Cardiac septum (tissue), 1 donor: ENCODE data around the gene MRPL24. TPM values are rescaled to one million over a fixed set of nuclear protein-coding genes. Genes with fewer than 3 reads are reported as not detected.

Source experiments
- DNase-seq: peaks from one replicate; pipeline ENCODE4 v3.0.0-alpha.2; 2020; ENCODE audit warnings: low spot score
- intact Hi-C: fragments of 100-400 bp; cut with DNase I; formaldehyde crosslinking; loops from one replicate; pipeline ENCODE4 v1.14.0; 2022
- total RNA-seq: library from RNA; stranded (reverse); fragmentation: NEBNext Ultra II Directional; extraction: Animal tissue kit (Norgen Biotek cat#: 25700); gene quantifications from one replicate; pipeline ENCODE4 v1.2.1, GENCODE V29; 2021
- donor health status: DM: no; HTN: no; CAD: no.

Gene MRPL24
- total RNA-seq, 1 donor from 2014 or later, result 66.1 TPM

DNA sequence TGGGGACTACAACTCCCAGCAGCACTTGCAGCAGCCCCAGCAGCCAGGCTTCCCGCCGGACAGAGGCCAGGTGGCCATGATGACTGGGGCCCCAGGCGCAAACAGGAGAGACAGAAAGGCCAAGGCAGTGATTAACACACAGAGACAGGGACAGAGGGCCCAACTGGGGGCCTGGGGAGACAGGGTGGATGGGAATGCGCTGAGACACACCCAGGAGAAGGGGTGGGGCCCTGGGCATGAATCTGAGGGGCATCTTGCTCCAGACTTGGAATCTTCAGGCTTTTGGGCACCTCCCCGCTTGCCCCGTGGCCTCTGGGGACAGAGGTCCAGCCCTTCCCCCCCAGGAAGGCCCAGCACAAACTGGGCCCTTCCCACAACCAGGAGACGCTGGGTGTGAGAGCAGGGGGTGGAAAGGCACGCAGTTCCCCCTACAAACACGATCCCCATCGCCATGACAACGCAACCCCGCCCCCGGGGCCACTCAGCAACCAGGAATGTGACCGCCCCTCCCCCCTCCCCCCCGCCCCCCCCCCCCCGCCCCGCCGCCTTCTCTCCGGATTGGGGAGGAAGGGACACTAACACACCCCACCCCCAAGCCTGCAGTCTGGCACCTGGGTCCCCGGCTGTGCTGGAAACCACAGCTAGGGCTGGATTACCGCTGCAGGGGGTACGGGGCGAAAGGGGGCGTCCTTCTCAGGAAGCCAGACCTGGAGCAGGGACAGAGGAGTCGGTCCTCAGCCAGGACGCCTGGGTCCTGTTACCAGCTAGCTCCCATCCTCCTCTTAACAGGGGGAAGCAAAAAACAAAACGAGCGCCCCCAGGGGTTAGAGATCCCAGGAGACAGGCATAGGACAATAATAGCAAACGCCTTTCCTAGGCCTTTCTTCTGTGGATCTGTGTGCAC lies 6.1 kb upstream of the MRPL24 start:
- peak; percentile 91 for DNase-seq
- intact Hi-C loops, result no loop called here

DNA sequence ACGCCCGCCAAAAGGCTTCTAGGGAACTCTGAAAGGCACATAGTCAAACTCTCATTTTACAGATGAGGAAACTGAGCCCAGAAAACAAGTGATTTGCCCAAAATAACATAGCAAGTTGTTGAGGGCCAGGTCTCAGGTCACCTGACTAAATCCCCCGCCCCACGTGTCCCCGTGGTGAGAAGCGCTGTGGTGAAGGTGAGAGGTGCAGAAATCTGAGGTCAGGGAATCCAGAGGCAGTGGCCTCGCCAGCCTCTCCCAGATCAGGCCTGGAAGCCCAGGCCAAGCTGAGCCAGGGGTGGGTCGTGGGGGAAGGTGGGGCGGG lies 5.5 kb upstream of the MRPL24 start:
- DNase-seq, result no peak
- intact Hi-C loops, result no loop called here

DNA sequence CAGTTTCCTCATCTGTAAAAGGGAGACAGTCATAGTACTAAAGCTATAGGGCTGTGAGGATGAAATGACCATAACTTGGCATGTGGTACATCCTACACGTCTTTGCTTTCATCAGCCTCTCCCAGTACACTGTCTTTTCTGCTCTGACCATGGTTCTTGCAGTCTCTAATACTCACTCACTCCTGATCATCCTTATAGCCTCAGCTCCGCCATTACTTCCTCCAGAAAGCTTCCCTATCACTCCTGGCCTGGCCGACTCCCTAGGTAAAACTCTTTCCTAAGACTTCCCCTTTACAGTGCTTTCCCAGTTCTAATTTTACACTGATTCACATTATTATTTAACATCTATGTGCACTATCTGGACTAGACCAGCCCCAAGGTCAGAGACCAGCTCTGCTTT lies 5.0 kb upstream of the MRPL24 start:
- intact Hi-C loops, result no loop called here

DNA sequence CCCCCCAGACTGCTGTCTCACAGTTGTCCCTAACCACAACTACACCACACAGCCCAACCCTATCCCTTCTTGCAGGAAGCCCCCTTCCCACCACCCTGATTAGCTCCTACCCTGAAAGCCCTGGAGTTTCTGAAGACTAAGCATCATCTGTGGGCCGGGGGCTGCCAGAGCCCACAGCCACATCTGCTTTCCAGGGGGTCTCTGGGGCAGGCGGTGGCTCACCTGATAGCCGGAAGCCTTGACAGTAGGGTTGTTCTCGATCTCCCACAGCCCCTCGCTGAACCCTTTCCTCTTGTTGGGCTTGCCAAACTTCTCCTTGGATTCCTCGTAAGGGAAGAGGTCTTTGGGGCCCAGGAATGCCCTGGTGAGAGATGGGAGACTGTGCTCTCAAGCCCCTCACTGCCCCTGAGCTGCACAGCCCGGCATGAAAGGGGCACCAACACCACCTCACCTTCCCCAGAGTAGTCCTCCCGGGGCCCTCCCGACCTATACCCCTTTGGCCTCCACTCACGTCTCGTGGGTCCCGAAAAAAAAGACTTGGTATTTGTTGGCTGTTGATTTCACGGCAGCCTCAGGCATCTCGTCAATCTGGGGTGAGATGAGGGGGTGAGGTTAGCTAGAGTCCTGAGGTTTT lies 4.0 kb upstream of the MRPL24 start:
- intact Hi-C loops, result no loop called here
- no peak for DNase-seq

More for the DNA sequence above, 5.0 kb upstream of the MRPL24 start:
- no peak for DNase-seq

DNA sequence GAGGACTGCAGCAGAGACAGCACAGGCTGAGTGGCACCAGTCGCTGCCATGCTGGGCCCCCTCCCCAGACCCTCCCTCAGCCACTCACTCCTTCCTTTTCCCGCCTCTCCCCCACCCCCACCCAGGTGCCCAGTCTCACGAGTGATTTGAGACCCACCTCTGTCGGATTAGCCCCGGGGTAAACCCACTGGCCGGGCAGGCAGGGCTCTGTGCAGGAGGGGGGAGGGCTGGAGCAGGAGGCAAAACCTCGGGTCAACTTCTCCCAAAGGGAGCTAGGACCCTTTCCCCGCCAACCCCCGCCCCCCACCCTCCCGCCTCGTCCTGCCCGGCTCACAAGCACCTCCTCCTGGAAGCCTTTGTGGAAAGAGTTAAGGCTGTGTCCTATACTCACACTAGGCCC lies 3.5 kb upstream of the MRPL24 start:
- DNase-seq, result no peak
- intact Hi-C loops, result no loop called here

DNA sequence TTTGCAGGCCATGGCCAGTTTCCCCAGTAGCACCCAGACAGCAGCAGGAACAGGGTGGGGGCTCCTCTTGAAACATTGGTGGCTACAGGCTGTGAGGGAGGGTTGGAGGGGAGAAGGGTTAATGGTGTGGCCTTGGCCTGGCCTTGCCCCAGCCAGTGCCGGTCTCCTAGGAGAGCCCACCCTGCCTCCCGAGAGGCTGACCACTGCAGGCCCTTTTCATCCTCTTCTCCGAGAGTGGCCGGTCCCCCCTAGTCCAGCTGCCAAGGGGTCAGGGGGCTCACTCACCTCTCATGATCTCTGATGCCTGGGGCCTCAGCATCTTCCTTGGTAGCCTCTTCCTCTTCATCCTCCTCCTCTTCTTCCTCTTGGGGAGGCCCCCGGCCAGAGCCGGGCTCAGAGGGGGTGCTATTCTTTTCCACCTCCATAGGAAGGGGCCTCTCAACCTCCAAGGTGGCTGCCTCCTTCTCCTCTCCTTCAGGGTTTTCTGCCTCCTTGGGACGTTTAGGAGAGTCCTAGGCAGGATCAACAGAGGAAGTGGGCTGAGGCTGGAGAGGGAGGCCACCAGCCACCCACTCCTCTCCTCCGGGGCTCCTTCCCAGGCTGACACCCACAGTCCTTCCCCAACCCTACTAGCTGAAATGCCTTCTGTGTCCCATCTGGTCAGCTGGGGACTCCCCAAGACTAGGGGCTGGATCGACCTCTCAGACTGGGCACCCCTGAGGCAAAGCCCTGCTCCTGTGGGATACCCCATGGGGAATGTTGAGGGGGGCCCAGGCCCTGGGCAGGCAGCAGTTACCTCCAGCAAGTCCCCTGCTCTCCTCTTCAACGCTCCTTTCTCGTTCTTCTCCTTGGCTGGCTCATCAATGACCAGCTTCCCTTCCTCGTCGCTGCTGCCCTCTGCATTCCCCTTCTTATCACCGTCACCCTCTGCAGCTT lies 2.7 kb upstream of the MRPL24 start:
- intact Hi-C loops, result no loop called here
- DNase-seq, result no peak

DNA sequence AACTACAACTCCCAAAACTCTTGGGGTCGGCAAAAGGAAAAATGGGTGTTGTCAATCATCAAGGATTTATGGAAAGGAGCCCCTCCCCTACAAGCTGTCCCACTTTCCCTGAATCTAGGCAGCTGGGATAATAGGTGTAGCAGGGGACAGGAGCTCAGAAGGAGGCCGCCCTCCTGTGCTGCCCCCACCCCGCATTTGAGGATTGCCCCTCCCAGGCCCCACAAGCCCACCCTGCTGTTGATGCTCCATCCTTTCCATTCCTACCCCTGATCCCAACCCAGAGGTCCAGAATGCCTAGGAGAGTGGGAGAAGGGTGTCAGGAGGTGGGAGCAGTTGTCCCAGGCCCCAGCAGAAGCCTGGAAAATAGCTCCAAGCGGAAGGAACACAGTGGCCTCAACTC lies 1.9 kb upstream of the MRPL24 start:
- DNase-seq, result no peak
- intact Hi-C loops, result no loop called here

DNA sequence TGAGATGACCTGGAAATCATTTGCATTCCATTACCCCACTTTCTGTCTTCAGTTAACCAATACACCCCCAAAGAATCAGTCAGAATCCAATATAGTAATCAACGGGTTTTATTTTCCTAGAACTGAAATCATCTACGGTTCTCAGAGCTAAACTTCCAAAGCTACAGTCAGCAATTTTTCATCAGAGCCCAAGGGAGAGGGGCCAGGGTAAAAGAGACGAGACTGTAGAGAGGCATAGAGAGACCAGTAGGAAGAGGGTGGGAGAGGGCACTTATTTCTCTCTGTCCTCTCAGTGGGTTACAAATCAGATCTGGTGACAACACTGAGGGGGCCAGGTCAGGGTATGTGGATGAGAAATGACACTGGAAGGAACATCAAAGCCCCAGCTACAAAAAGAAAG lies 1.1 kb upstream of the MRPL24 start:
- intact Hi-C loops, result no loop called here
- DNase-seq, result no peak

DNA sequence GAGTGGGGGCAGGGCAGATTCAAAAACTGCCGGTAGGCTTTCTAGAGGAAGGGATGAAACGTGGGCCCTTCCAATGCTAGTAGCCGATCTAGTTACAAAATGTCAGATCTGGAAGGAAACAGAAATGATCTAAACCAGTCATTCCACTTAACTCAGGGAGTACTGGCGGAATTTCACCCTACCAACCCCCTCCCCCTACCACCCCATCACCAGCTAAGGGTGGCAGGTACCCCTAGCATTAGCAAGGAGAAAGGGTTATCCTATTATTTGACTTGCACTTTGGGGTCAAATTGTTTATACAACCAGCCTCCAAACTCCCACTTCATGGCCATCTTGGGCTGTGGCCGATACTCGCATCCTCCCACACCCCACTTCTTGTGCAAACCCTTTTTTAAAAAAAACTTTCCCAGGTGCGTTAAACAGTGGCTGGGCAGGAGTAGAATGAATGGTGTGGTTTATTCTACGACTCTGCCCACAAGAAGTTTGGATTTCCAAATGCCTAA lies 644 bp upstream of the MRPL24 start:
- DNase-seq, result no peak
- intact Hi-C loops, result loop anchor here (1.0 kb wide), 1 partner anchor 26 kb away; the partner anchor contains the start of gene PRCC

DNA sequence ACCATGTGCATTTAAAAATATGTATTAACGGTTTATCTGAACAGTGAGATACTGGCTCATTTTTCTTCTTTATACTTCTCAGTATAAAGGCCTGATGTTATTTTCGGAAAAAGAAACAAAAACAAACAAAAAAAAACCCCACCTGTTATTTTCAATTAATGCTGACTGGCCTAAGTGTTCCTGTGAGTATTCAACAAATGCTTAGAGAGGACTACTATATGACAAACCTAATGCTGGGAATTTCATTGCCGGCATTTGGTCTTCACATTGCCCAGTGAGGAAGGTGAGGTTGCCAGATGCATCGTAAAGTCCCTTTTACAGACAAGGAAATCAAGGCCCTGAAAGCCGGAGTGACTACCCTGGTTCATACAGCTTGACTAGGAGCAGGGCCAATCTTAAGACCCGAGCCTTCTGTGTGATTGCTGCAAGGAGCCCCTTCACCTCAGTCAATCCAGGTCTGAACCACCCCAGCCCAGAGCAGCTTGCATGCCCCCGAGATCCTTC lies 599 bp downstream of the MRPL24 start:
- intact Hi-C loops, result no loop called here
- DNase-seq, result no peak

DNA sequence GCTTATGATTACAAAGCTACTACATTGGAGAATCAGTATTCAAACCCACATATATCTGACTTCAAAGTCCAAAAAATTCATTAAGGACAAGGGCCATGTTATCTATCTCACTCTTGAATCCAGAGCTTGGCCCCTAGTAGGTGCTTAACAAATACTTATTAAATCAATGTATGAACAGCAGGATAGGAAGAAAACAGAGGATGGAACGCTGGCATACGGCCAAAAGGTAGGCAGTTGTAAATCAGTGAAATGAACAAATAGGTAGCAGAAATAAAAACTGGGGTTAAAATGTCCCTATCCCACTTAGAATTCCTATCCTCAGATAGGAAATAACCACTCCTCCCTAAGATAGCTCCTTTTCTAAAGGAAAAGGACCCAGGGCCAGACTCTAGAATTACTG lies 2.0 kb downstream of the MRPL24 start:
- no peak for DNase-seq
- intact Hi-C loops, result no loop called here

DNA sequence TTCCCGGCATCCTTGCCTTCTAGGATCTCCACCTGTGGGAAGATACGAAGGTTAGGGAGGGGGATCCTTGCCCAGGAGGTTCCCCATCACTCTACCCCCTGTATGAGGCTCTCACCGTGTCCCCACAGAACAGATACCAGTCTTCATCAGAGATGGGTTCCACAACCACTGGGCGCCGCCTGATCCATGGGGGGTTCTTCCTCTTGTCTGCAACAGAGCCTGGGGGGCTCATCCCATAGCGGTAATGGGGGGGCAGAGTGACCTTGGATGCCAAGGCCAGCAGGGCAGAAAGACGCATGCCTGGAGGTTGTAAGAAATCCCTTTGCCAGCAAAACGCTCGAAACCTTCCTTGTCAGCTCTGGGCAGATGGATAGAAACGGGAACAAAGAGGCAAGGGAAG lies 2.5 kb downstream of the MRPL24 start:
- intact Hi-C loops, result no loop called here
- no peak for DNase-seq

DNA sequence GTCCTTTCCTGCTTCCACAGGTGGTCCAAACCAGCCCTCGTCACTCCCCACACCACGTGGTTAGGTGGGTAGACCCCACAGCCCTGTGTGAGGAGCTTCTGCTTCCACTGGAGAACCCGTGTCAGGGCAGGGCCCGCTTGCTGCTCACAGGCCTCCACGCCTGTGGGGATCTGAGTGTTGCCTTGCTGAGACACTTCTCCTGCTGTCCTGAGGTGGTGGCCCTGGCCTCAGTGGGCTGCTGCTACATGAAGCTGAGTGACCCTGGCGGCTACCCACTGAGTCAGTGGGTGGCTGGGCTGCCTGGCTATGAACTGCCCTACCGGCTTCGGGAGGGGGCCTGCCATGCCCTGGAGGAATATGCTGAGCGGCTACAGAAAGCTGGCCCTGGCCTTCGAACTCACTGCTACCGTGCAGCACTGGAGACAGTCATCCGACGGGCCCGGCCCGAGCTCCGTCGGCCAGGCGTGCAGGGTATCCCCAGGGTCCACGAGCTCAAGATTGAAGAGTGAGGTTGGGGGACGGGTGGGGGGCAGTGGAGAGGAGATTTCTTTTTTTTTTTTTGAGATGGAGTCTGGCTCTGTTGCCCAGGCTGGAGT lies 6.8 kb downstream of the MRPL24 start:
- intact Hi-C loops, result no loop called here
- no peak for DNase-seq

DNA sequence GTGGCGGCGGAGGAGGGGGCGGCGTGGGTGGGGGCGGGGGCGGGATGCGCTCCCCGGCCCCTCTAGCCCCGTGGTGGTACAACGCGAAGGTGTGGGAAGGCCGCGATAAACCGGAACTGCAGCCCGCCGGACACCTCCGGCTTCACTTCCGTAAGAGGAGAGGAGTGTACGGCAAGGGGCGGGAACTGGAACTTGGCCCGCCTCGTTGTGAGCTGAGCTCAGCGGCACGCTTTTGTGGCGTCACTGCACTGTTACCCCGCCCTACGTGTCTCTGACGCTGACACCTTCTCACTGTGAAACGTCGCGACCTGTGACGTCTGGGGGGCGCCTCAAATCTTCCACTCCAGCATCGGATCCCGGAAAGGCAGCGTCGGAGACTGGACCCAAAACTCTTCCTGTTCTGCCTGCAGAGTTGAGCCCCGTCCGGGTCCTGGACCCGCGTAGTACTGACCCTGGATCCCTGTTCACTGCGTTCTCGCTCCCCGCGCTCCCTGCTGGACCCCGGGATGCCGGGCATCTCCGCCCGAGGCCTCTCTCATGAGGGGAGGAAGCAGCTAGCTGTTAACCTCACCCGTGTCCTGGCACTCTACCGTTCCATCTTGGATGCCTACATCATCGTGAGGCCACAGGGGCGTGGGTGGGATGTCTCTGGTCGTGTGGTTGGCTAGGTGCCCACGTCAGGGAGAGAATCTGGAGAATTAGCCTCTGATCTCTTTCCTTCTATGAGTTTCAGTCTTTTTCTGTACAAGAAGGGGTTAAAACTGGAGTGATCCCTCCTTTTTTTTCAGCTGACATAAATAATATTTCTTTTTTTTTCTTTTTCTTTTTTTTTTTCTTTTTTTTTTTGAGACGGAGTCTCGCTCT lies 12.1 kb downstream of the MRPL24 start, which contains the start of gene ISG20L2:
Gene ISG20L2 (minus strand): TSS at position 168 of the 864 bp plus-strand sequence. CDS start 1,114 bp downstream, outside the sequence.
- peak; percentile 98 for DNase-seq
- intact Hi-C loops, result loop anchor here (1.0 to 5.0 kb wide), 5 partner anchors 38 to 163 kb away; partner anchors contain the start of genes INSRR, PEAR1 and PRCC

DNA sequence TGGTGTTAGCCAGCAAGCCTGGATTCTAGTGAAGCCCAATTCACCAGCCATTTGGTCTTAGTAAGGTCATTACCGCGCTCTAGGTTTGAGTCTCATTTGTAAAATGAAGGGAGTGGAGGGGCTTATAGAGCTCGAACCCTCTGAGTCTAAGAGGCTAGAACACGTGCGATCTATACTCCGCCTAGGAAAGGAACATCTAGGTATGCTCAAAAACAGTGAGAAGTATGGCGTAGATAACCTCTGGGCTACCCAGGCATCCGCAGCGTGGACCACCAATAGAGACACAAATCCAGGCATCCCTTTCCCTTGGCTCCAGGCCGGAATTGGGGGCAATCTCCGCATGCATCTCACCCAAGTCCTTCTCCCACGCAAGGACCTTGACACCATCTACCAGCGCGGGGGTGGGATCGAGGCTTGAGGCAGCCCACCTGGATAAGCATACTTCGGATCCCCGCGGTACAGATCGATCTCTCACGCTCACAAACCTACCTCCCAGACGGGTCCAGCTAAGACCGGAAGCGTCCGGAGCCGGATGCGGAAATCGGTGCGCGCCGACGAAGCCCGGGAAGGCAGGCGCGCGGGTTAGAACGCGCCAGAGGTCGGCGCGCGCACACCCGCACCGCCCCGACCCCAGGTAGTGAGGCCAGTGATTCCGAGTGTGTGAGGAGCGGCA lies 12.8 kb downstream of the MRPL24 start, which contains the start of gene METTL25B:
Gene METTL25B (plus strand): TSS at position 544 of the 673 bp plus-strand sequence. CDS start 636 bp downstream, outside the sequence.
- intact Hi-C loops, result loop anchor here (1.0 to 5.0 kb wide), 5 partner anchors 39 to 164 kb away; partner anchors contain the start of genes INSRR, PEAR1 and PRCC
- peak; percentile 91 for DNase-seq

DNA sequence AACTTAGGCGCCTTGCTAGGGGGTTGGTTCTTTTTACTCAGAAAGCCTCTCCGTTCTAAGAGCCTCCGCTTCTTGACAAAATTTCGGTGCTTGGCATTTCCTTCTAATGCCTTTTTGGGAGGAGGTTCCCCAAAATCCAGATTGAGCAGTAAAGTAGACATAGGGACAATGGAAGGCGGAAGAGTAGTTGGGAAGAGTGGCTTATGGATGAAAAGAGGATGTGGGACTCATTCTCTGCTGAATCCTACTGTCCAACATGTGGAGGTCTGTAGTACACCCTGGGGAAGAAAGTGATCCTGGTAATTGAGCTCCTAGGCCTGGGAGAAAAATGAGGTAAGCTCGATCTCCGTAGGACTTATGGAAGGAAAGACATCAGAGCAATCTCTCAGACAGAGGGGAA lies 13.4 kb downstream of the MRPL24 start:
- intact Hi-C loops, result loop anchor here (5.0 kb wide), 4 partner anchors 40 to 165 kb away; partner anchors contain the start of genes INSRR, PEAR1 and PRCC
- DNase-seq, result no peak

DNA sequence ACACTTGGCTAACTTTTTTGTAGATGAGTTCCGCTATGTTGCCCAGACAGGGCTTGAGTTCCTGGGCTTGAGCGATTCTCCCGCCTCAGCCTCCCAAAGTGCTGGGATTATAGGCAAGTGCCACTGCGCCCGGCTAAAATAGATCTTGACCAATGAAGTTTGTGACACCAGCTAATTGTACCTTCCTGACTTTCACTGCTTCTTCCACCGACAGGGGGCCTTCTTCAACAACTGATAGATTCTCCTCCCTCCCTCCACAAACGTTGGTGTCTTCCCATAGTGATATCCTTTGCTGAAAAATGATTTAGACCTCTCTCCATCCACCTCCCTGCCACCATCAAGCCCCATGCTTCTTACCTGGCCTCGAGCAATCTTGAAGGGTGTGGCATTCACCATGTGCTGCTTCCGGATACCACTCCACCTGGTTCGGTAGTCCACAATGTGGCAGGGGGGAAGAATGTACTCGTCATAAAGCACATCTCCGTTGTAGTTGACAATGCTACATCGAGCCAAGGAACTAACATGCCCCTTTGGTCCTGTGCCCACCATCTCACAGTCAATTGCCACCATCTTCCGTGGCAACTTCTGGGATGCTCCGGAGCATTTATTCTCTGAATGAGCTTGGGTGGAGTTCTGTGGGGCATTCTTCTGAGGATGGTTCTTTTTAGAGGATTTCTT lies 14.2 kb downstream of the MRPL24 start:
- intact Hi-C loops, result loop anchor here (1.0 to 5.0 kb wide), 5 partner anchors 37 to 166 kb away; partner anchors contain the start of genes INSRR, PEAR1 and PRCC
- DNase-seq, result no peak
